HG03342 (cell line): ENCODE results near the gene GYPC.

Experiments
- ATAC-seq: cut with Tn5 transposase; IDR thresholded peaks from one replicate; pipeline ENCODE4 v1.9.1; 2021; ENCODE audit warnings: mild to moderate bottlenecking, moderate library complexity; ENCODE audit not compliant: unreplicated experiment

Gene GYPC

DNA sequence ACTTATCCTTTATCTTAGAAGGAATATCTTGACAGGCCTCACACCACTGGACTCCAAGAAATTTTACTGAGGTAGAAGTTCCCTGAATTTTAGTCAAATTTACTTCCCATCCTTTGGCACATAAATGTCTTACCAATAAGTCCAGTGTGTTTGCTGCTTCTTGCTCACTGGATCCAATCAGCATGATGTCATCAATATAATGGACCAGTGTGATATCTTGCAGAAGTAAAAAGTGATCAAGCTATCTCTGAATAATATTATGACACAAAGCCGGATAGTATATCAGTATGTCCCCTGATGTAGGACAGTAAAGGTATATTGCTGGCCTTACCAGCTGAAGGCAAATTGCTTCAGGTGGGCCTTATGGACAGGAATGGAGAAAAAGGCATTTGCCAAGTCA lies 6.9 kb upstream of the GYPC start:
- ATAC-seq, result no peak

GRCh38 chr2:126650994-126651393 lies 5.0 kb upstream of the GYPC start:
- ATAC-seq, result no peak

- ATAC-seq, result no peak
Observed at GRCh38 chr2:126652323-126652891, 3.6 kb upstream of the GYPC start.

DNA sequence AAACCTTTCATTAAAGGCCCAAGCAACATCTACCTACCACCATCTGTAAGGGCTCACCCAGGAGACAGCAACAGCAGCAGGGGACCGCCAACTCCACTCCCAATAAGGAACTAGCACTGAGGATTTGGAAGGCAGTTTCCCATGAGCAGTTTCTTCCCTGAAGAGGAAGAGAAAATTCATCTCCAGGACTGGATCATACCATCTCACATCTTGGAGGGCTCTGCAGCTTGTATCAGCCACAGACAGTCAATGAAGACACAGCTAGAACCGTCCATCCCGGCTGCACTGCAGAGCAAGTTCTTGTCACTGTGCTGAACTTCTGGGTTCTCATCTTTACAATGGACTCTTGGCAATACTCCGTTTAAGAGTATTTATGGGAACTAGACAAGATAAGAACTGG lies 2.8 kb upstream of the GYPC start:
- ATAC-seq, result no peak

DNA sequence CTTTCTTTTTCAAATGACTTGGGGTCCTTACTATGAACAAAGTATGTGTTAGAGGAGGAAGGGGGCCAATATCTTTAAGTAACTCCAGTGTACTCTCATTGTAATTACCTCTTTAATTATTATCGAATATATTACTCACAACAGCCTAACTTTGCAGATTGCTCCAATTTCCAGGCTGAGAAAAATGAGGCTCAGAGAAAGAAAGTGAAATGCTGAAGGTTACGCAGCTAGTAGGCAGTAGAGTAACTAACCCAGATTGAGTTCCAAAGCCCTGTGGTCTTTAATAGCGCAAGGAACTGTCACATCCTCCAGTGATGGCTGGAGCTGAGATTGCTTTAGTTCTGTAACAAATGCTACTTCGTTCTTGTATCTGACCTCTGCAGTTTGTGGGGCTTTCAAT lies 2.2 kb upstream of the GYPC start:
- ATAC-seq, result no peak

DNA sequence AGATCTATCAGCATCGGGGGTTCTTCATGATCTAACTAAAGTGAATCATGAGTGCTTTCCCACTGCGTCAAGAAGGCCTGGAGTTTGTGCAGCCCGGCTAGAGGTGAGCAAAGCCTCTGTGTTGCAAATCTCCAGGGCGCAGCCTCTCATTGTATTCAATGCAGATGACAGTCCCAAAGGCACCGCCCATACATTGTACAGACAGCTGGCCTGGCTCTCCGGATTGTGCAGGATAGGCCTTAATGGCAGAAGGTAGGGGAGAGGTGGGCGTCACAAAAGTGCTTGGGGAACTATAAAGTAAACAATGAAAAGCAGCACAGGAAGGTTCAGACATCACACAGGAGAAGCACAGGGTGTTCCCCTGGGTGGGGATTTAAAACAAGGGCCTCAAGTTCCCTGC lies 907 bp upstream of the GYPC start:
- no peak for ATAC-seq

DNA sequence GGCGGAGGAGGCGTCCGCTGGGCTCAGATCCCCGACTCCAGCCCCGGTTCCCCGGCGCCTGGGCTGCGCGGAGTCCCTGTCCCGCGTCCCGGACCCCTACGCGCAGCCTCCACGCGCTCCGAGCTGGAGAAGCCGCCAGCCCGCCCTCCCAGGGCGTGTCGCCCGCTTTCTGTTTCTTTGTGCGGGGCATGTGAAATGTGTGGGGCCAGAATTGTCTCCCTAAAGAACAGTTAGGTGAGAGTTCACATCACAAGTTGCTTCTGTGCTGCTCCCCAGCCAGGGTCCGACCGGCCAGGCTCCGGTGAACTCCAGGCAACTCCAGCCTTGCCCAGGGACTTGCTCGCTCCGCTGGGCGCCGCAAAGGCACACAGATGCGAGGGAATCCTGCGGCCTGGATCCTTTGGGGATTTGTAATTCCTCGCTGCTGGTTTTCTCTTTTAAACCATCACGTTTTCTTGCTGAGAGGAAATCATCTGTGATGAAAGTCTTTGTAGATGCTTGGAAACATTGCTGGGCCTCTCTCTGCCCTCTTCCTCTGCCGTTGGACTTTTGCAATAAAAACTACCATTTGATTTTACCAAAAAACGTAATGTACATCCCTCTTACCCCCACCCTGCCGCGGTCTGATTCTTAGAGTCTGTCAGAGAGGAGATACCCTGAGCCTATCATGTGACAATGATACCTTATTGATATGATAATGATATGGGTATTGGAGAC lies 631 bp downstream of the GYPC start:
- peak; percentile 29 for ATAC-seq

GRCh38 chr2:126657148-126657635 lies 1.2 kb downstream of the GYPC start:
- ATAC-seq, result no peak

DNA sequence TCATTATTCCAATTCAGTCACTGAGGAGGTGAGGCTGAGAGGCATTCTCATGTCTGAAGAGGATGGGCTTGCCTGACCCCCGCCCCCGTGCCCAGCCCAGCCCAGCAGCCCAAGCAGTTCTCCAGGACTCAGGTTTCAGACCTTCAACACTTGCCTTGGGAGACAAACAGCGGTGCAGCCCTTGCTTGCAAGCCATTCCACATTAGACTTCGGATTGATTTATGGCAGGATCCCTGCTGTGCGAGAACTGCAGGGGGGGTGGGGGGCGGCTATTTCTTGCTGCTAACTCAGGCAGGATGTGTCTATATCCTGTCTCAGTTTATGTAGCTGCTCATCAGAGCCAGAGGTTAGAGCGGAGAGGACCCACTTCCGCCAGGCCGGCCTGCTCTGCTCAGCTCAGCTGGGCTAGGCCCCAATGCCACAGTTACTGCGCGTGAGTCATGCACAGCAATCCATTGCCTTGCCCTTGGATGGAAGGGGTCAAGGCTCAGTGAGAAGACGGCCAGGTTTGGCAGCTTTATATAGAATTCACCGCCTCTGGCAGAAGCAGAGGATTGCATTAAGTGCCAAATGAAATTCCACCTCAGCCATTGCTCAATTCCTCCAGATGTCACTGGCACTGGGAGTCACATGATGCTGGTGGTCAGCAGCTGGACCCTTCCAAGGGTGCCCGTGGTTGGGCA lies 1.8 kb downstream of the GYPC start:
- ATAC-seq, result peak; percentile 57

DNA sequence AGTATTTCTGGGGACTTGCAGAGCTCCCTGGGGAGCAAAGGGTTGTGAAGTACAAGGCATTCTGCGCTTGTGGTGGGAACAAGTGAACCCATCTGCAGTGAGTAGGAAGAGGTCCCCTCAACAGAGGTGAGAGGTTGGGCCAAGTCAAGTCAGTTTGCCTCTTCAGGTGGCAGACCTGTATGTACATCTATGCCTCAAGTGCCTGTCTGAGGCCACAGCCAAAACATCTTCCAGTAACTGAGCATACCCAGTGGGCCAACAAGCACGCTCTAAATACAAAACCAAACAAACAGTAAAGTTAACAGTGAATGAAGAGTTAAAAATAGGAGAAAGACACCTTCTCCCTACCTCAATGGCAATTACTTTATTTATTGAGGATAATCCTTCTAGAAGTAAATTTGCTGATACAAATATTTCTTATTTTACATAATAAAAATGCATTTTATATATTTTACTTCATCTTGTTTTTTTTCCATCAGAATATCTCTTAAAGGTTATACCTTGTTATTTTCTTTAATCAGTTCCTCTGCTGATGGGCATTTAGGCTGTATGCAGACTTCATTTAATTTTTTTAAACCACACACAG lies 2.5 kb downstream of the GYPC start:
- ATAC-seq, result no peak

DNA sequence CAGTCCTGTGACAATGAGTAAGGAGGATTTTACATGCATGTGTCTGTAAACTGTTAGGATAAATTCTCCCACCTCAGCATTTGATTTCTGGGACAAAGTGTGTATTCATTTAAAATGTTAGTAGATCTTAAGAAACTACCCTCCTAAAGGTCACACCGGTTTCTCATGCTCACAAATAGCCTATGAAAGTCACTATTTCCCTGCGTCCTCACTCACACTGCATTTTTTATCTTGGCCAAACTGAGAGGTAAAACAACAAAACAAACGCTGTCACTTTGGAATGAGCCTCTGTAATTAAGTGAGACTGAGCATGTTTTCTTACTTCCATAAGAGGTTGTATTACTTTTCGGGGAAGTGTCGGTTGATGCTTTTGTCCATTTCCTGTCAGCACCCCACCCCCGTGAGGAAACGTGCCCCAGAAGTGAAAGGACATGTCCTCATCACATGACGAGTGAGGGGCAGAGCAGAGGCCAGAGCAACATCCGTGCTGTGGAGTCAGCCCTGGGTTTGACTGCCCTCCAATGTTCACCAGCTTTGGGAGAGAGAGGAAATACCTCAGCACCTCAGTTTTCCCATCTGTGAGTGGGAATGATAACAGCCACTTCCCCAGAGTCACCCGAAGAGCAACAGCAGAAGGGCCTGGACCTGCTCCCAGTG lies 3.1 kb downstream of the GYPC start:
- peak; percentile 43 for ATAC-seq

DNA sequence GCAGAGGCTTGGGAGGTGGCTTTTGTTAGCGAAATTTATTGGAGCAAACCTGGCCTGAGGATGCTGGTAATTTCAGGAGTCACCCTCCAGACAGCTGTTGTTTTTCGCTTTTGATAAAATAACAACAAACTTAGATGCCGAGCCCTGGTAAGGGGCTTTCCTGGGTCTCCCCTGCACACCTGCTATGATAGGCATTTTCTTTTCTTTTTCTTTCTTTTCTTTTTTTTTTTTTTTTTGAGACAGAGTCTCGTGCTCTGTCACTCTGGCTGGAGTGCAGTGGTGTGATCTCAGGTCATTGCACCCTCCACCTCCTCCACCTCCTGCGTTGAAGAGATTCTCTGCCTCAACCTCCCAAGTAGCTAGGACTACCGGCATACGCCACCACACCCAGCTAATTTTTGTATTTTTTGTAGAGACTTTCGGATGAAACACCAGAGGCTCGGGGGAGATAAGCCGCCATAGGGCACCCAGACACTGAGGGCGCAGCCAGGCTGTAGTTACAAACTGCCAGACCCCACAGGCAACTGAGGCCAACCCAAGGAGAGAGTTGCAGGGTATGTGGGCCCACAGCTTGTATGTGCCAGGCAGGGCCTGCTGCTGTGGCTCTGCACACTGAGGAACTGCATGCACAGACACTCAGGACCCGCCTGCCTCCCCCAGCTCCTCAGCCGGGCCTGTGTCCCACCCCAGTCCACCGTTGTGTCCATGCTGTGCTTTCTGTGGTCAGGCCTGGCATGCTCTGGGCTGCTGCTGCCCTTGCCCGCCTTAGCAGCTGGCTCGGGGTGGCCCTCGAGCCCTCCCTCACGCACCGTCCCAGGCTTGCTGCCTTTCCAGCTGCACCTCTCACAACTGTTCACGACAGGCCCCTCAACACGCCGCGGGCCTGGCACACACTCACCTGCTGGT lies 3.9 kb downstream of the GYPC start:
- no peak for ATAC-seq

- ATAC-seq, result no peak
Observed at GRCh38 chr2:126660971-126661370, 5.0 kb downstream of the GYPC start.

- no peak for ATAC-seq
Observed at GRCh38 chr2:126661702-126662500, 5.9 kb downstream of the GYPC start.

GRCh38 chr2:126662621-126663020 lies 6.7 kb downstream of the GYPC start:
- ATAC-seq, result no peak

- no peak for ATAC-seq
Observed at GRCh38 chr2:126663184-126663963, 7.4 kb downstream of the GYPC start.

GRCh38 chr2:126664234-126664633 lies 8.3 kb downstream of the GYPC start:
- ATAC-seq, result peak; percentile 79

DNA sequence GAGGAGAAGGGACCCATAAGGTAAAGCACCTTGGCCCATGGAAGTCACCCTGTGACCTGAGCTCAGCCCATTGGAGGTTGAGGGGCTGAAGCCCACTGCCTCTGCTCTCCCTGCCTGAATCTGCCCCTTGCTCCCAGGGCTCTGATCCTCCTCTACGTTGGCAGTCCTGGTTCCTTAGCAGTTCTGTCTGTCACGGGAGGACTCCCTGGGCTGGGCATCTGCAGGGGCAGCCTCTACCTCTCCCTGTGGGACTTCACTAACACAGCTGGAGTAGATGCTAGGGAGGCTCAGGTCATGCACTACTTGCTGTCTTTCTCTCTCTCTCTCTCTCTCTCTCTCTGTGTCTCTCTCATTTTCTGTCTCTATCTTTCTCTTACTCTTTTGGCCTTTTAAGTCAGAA lies 8.7 kb downstream of the GYPC start:
- peak; percentile 26 for ATAC-seq

DNA sequence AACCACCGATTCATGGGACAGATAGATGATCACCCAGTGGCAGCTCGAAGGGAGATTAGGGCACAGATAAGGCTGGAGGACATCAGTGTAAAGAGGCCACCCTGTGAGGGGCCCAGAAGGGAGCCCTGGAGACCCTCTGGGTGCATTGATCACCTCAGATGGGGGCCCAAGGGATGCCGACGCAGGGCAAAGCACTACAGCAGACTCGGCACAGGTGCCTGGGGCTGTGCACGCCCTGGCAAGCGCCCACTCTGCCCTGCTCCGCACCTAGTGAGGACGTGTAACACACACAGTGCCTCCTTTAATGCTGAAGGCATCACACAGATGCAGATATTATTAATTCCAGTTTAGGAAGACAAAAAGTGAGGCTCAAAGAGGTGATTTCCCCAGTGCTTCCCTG lies 9.5 kb downstream of the GYPC start:
- no peak for ATAC-seq
